HepG2 (cell line): Measurements from ENCODE around the gene SNX13. TPM values are rescaled to one million over a fixed set of nuclear protein-coding genes. Genes with fewer than 3 reads are reported as not detected.

ENCODE experiments used
- ATAC-seq: fragments of 200-7000 bp; cut with Tn5 transposase; 3 replicates; pipeline ENCODE4 v1.9.1; 2020; ENCODE audit warnings: mild to moderate bottlenecking, moderate library complexity
- BruUV-seq: library from RNA; stranded (reverse); fragments of 400-500 nt; replicated peaks from 2 replicates; lab custom pipeline; 2021; lab: Mats Ljungman, UMichigan
- CTCF ChIA-PET: fragments of 300-600 bp; formaldehyde crosslinking; extraction: SDS; loops from one replicate; lab custom pipeline; 2021; ENCODE audit warnings: low total read pairs, inconsistent platforms, low intra/inter-chr PET ratio; lab: Yijun Ruan, JAX
- POLR2A ChIA-PET: fragments of 350-600 bp; sonication (Branson Sonifier 250); formaldehyde crosslinking; loops from one replicate; lab custom pipeline; 2020; ENCODE audit warnings: antibody characterized with exemption, inconsistent platforms; lab: Yijun Ruan, JAX
- DNase-seq: peaks from one replicate; pipeline ENCODE4 v3.0.0-alpha.2; 2015; ENCODE audit warnings: low spot score
- FAIRE-seq: peaks from 3 replicates; lab custom pipeline; 2011; peaks lifted over from hg19 to GRCh38; lab: Jason Lieb, UNC
- H2AFZ ChIP-seq: one replicate; pipeline ENCODE4 v1.6.1; 2011; ENCODE audit warnings: low read length, inconsistent platforms
- H3K27ac ChIP-seq: fragments of 300-600 bp; 3 replicates; pipeline ENCODE4 v1.8.0; 2011; ENCODE audit warnings: mixed run types, mild to moderate bottlenecking, mixed read lengths, low read length, inconsistent platforms; ENCODE audit not compliant: insufficient read depth; ENCODE audit errors: extremely low read length
- H3K27me3 ChIP-seq, 2 experiments: fragments of 200-600 bp in 1 of 2; 2 replicates in 1 of 2; 3 replicates in 1 of 2; pipeline versions ENCODE4 v1.6.0 to v1.8.0; 2011; ENCODE audit warnings: low read length in 2 of 2, mild to moderate bottlenecking in 2 of 2, moderate library complexity in 2 of 2, inconsistent platforms in 1 of 2; ENCODE audit not compliant: insufficient read depth in 2 of 2, control insufficient read depth in 1 of 2
- H3K36me3 ChIP-seq, 2 experiments: fragments of 200-600 bp in 1 of 2; replicated peaks in 1 of 2; 2 replicates in 1 of 2; 3 replicates in 1 of 2; pipeline versions ENCODE4 v1.5.1 to v1.8.0; 2011; ENCODE audit warnings: low read length in 2 of 2, inconsistent platforms in 1 of 2; ENCODE audit not compliant: insufficient read depth in 2 of 2, control insufficient read depth in 1 of 2
- H3K4me1 ChIP-seq: 2 replicates; pipeline ENCODE4 v1.5.1; 2012; ENCODE audit warnings: low read length, inconsistent platforms; ENCODE audit not compliant: insufficient read depth
- H3K4me2 ChIP-seq: 2 replicates; pipeline ENCODE4 v1.6.0; 2011; ENCODE audit warnings: low read depth, low read length, inconsistent platforms
- H3K4me3 ChIP-seq, 3 experiments: fragments of 200-600 bp in 1 of 3; sonication (generic), shearing (Covaris generic) in 1 of 3; replicated peaks in 1 of 3; 2 replicates each; pipeline ENCODE4 v1.5.1; 2011 to 2016; ENCODE audit warnings: low read length in 3 of 3, inconsistent platforms in 2 of 3, low read depth in 2 of 3, mild to moderate bottlenecking in 2 of 3, control low read depth in 1 of 3, mixed read lengths in 1 of 3; ENCODE audit not compliant: insufficient read depth in 1 of 3
- H3K79me2 ChIP-seq: one replicate; pipeline ENCODE4 v1.6.1; 2011; ENCODE audit warnings: low read length, inconsistent platforms; ENCODE audit not compliant: insufficient read depth
- H3K9ac ChIP-seq: 2 replicates; pipeline ENCODE4 v1.6.0; 2011; ENCODE audit warnings: mild to moderate bottlenecking, low read depth, low read length, inconsistent platforms; ENCODE audit not compliant: insufficient read depth
- H3K9me3 ChIP-seq: 2 replicates; pipeline ENCODE4 v1.5.1; 2012; ENCODE audit warnings: mild to moderate bottlenecking, low read length
- H4K20me1 ChIP-seq: 2 replicates; pipeline ENCODE4 v1.6.0; 2011; ENCODE audit warnings: inconsistent platforms, mild to moderate bottlenecking, low read length, moderate library complexity; ENCODE audit not compliant: insufficient read depth
- GABPA ChIP-seq, 2 experiments: IDR thresholded peaks; 2 replicates each; pipeline ENCODE4 v1.6.1; 2011 to 2016; ENCODE audit warnings: low read depth in 2 of 2, low read length in 1 of 2, missing biosample characterization in 1 of 2, missing genetic modification characterization in 1 of 2
- GLI4 ChIP-seq: sonication (generic); formaldehyde crosslinking; IDR thresholded peaks from 2 replicates; pipeline ENCODE4 v1.5.1; 2020; ENCODE audit warnings: missing genetic modification reagents, mild to moderate bottlenecking, moderate library complexity, borderline replicate concordance
- MEIS2 ChIP-seq: sonication (generic); formaldehyde crosslinking; IDR thresholded peaks from 2 replicates; pipeline ENCODE4 v1.9.0; 2021; ENCODE audit warnings: mild to moderate bottlenecking, missing genetic modification reagents
- NFE2 ChIP-seq: sonication (generic); formaldehyde crosslinking; IDR thresholded peaks from 2 replicates; pipeline ENCODE4 v1.4.0; 2020; ENCODE audit warnings: missing genetic modification reagents
- NFIB ChIP-seq: sonication (generic); formaldehyde crosslinking; IDR thresholded peaks from 2 replicates; pipeline ENCODE4 v1.9.0; 2021; ENCODE audit warnings: missing genetic modification reagents, mild to moderate bottlenecking, borderline replicate concordance
- RELA ChIP-seq: sonication (generic); formaldehyde crosslinking; IDR thresholded peaks from 2 replicates; pipeline ENCODE4 v1.4.0; 2020; ENCODE audit warnings: missing genetic modification reagents
- ZEB1 ChIP-seq: IDR thresholded peaks from 2 replicates; pipeline ENCODE4 v1.6.1; 2012; ENCODE audit warnings: mild to moderate bottlenecking, low read depth, inconsistent platforms; ENCODE audit not compliant: insufficient replicate concordance
- ZNF160 ChIP-seq: sonication (generic); formaldehyde crosslinking; IDR thresholded peaks from 2 replicates; pipeline ENCODE4 v1.8.0; 2022; ENCODE audit warnings: mild to moderate bottlenecking, inconsistent platforms, missing genetic modification reagents
- ZNF367 ChIP-seq: sonication (generic); formaldehyde crosslinking; IDR thresholded peaks from 2 replicates; pipeline ENCODE4 v1.4.0; 2020; ENCODE audit warnings: missing genetic modification reagents, borderline replicate concordance
- ZNF589 ChIP-seq: sonication (generic); formaldehyde crosslinking; conservative IDR thresholded peaks from 2 replicates; pipeline ENCODE4 v1.8.0; 2022; ENCODE audit warnings: mild to moderate bottlenecking, moderate library complexity, missing genetic modification reagents
- ZNF670 ChIP-seq: sonication (generic); formaldehyde crosslinking; IDR thresholded peaks from 2 replicates; pipeline ENCODE4 v1.8.0; 2022; ENCODE audit warnings: mild to moderate bottlenecking, missing genetic modification reagents, borderline replicate concordance
- WGBS: methylation state at CpG from one replicate; pipeline ENCODE4 v1.1.6; 2017; ENCODE audit warnings: low lambda C conversion rate; 5-methylcytosine and 5-hydroxymethylcytosine counted together
- in situ Hi-C: cut with HindIII; loops from 2 replicates; pipeline ENCODE4 v1.10.0; 2017; ENCODE audit warnings: low pct_unique_long_range_greater_than_20kb; ENCODE audit not compliant: extremely low pct_ligation_motif_present
- intact Hi-C: fragments of 100-400 bp; cut with micrococcal nuclease; formaldehyde crosslinking; loops from one replicate; pipeline ENCODE4 v1.10.0; 2022; ENCODE audit not compliant: unreplicated experiment
- polyA plus RNA-seq, 8 experiments: library from polyadenylated mRNA; depleted of rRNA in 3 of 8; stranded (reverse) in 7 of 8; unstranded in 1 of 8; fragments of >200 nt; fragmentation: Illumina TruSeq in 4 of 8; extraction: Trizol in 4 of 8; gene quantifications; 2 replicates each; pipeline versions ENCODE4 v1.2.1 to v1.2.3, GENCODE V29; 2011 to 2016; ENCODE audit warnings: low read depth in 4 of 8, missing spikeins in 1 of 8, mixed read lengths in 1 of 8; ENCODE audit not compliant: insufficient read depth in 1 of 8
- total RNA-seq, 5 experiments: library from RNA; depleted of rRNA; stranded (reverse); fragments of >200 nt; fragmentation: Illumina TruSeq; extraction: Trizol; gene quantifications; 2 replicates each; pipeline ENCODE4 v1.2.3, GENCODE V29; 2016; ENCODE audit warnings: low read depth in 1 of 5
- TF ChIP-seq, protein P1 (sequence below): sonication (generic); formaldehyde crosslinking; conservative IDR thresholded peaks from 2 replicates; pipeline ENCODE4 v1.5.0; 2020; ENCODE audit warnings: missing genetic modification reagents
- TF ChIP-seq, protein P2 (sequence below): sonication (generic); formaldehyde crosslinking; IDR thresholded peaks from 2 replicates; pipeline ENCODE4 v1.4.0; 2020; ENCODE audit warnings: low read depth, missing genetic modification reagents
- TF ChIP-seq, protein P3 (sequence below): sonication (generic); formaldehyde crosslinking; IDR thresholded peaks from 2 replicates; pipeline ENCODE4 v1.5.1; 2020; ENCODE audit warnings: missing genetic modification reagents, mild to moderate bottlenecking, borderline replicate concordance
- TF ChIP-seq, protein P4 (sequence below): IDR thresholded peaks from 2 replicates; pipeline ENCODE4 v1.6.1; 2016; ENCODE audit warnings: low read depth, control low read depth

SNX13 gene
- total and polyA plus RNA-seq, 2 of the 13 experiments (the other 11 are each of a cell fraction or from before 2014, with no cell fraction given), result 14.3 to 32.3 TPM

DNA sequence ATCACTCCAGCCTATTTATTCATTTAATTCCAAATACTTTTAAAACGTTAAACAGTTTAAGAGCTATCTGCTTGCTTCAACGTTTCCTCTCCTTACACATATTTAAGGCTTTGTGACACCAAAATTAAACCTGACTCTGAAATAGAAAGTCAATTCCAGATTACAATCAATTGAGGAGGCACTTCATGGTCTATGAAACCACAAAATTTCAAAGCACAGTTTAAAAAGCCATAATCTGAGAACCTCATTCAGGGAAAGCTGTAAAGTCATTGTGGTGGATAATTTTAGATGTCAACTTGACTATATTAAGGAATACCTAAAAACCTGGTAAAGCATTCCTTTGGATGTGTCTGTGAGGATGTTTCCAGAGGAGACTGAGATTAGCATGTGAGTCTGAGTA is 6.2 kb downstream of the SNX13 start (continued):
- TF ChIP-seq RELA (CRISPR knock-in tag), result no peak
- no peak for TF ChIP-seq MEIS2 (CRISPR knock-in tag)
- TF ChIP-seq, protein P1, sequence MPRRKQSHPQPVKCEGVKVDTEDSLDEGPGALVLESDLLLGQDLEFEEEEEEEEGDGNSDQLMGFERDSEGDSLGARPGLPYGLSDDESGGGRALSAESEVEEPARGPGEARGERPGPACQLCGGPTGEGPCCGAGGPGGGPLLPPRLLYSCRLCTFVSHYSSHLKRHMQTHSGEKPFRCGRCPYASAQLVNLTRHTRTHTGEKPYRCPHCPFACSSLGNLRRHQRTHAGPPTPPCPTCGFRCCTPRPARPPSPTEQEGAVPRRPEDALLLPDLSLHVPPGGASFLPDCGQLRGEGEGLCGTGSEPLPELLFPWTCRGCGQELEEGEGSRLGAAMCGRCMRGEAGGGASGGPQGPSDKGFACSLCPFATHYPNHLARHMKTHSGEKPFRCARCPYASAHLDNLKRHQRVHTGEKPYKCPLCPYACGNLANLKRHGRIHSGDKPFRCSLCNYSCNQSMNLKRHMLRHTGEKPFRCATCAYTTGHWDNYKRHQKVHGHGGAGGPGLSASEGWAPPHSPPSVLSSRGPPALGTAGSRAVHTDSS (CRISPR knock-in tag), result no peak
- TF ChIP-seq, protein P2, sequence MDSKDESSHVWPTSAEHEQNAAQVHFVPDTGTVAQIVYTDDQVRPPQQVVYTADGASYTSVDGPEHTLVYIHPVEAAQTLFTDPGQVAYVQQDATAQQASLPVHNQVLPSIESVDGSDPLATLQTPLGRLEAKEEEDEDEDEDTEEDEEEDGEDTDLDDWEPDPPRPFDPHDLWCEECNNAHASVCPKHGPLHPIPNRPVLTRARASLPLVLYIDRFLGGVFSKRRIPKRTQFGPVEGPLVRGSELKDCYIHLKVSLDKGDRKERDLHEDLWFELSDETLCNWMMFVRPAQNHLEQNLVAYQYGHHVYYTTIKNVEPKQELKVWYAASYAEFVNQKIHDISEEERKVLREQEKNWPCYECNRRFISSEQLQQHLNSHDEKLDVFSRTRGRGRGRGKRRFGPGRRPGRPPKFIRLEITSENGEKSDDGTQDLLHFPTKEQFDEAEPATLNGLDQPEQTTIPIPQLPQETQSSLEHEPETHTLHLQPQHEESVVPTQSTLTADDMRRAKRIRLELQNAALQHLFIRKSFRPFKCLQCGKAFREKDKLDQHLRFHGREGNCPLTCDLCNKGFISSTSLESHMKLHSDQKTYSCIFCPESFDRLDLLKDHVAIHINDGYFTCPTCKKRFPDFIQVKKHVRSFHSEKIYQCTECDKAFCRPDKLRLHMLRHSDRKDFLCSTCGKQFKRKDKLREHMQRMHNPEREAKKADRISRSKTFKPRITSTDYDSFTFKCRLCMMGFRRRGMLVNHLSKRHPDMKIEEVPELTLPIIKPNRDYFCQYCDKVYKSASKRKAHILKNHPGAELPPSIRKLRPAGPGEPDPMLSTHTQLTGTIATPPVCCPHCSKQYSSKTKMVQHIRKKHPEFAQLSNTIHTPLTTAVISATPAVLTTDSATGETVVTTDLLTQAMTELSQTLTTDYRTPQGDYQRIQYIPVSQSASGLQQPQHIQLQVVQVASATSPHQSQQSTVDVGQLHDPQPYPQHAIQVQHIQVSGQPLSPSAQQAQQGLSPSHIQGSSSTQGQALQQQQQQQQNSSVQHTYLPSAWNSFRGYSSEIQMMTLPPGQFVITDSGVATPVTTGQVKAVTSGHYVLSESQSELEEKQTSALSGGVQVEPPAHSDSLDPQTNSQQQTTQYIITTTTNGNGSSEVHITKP (CRISPR knock-in tag), result no peak

DNA sequence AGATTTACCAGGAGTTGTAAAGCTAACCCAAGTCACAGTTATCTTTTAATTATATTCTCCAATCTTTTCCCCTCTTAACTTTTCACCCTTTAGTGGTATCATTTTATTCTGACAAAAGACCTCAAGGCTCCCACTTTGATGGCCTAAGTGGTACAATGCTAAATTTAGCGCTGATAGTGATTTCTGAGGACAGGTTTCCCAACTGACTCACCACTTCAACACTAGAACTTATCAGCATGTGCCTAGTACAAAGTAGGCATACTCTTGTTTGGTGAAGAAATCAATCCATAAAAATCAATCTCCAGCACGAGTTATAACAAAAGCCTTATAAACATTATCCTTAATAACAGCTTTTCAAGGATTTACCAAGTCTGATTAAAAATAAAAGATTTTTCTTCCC is 7.5 kb downstream of the SNX13 start:
- ChIA-PET CTCF (no interaction called here), POLR2A (no interaction called here)
- peaks cover 2% of the 10 kb centered on the region; the same call in 1 of the 2 replicates for H4K20me1 ChIP-seq
- BruUV-seq, result no TSS peak
- WGBS, result 86% methylated on average over 2 of the region's 2 CpGs
- H3K36me3 ChIP-seq, result peaks cover 0 to 4% of the 10 kb centered on the region in 2 experiments; a peak in 1 of 5 replicates
- H3K4me1 ChIP-seq, result peaks cover 27% of the 10 kb centered on the region
- no peak overlapping the region for H3K4me3 ChIP-seq
- in situ Hi-C loops, result no loop called here
- no peak overlapping the region for H2AFZ ChIP-seq
- no peak for FAIRE-seq
- intact Hi-C loops, result no loop called here
- no peaks in the 10 kb centered on the region for H3K9me3 ChIP-seq
- no peak overlapping the region for H3K9ac ChIP-seq
- H3K79me2 ChIP-seq, result peaks cover 96% of the 10 kb centered on the region
- DNase-seq, result no peak
- H3K27ac ChIP-seq, result no peak overlapping the region
- no peak for ATAC-seq
- no peaks in the 10 kb centered on the region for H3K27me3 ChIP-seq
- no peak overlapping the region for H3K4me2 ChIP-seq
- TF ChIP-seq GABPA (IDR thresholded peaks at IDR 0.05; ENCODE audit: low read depth, low read length), result no peak
- TF ChIP-seq GABPA (CRISPR knock-in tag; IDR thresholded peaks at IDR 0.05; ENCODE audit: low read depth), result no peak
- no peak for TF ChIP-seq NFIB (CRISPR knock-in tag)
- no peak for TF ChIP-seq ZNF670 (CRISPR knock-in tag)
- TF ChIP-seq NFE2 (CRISPR knock-in tag), result no peak
- TF ChIP-seq ZEB1, result no peak
- TF ChIP-seq, protein P3, sequence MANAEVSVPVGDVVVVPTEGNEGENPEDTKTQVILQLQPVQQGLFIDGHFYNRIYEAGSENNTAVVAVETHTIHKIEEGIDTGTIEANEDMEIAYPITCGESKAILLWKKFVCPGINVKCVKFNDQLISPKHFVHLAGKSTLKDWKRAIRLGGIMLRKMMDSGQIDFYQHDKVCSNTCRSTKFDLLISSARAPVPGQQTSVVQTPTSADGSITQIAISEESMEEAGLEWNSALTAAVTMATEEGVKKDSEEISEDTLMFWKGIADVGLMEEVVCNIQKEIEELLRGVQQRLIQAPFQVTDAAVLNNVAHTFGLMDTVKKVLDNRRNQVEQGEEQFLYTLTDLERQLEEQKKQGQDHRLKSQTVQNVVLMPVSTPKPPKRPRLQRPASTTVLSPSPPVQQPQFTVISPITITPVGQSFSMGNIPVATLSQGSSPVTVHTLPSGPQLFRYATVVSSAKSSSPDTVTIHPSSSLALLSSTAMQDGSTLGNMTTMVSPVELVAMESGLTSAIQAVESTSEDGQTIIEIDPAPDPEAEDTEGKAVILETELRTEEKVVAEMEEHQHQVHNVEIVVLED, result no peak
- no peak for TF ChIP-seq ZNF589
- TF ChIP-seq ZNF160, result no peak
- TF ChIP-seq GLI4 (CRISPR knock-in tag), result no peak
- TF ChIP-seq, protein P4, sequence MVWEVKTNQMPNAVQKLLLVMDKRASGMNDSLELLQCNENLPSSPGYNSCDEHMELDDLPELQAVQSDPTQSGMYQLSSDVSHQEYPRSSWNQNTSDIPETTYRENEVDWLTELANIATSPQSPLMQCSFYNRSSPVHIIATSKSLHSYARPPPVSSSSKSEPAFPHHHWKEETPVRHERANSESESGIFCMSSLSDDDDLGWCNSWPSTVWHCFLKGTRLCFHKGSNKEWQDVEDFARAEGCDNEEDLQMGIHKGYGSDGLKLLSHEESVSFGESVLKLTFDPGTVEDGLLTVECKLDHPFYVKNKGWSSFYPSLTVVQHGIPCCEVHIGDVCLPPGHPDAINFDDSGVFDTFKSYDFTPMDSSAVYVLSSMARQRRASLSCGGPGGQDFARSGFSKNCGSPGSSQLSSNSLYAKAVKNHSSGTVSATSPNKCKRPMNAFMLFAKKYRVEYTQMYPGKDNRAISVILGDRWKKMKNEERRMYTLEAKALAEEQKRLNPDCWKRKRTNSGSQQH, result no peak
- no peak for TF ChIP-seq ZNF367 (CRISPR knock-in tag)
